Neuronal stem cell (in vitro differentiated cells): ENCODE measurements around the gene POLR3B.

Experiments used
- DNase-seq: peaks from one replicate; pipeline ENCODE4 v3.0.0-alpha.2; 2013; ENCODE audit warnings: low spot score
- H2AFZ ChIP-seq: one replicate; pipeline ENCODE4 v1.6.1; 2013; ENCODE audit warnings: mild to moderate bottlenecking, low read length, inconsistent platforms
- H2AK5ac ChIP-seq: 2 replicates; pipeline ENCODE4 v1.6.1; 2013; ENCODE audit warnings: low read depth, mild to moderate bottlenecking, inconsistent platforms, low read length, moderate library complexity, mixed read lengths
- H2BK120ac ChIP-seq: 2 replicates; pipeline ENCODE4 v1.6.1; 2013; ENCODE audit warnings: low read depth, mild to moderate bottlenecking, inconsistent platforms, low read length, moderate library complexity, mixed read lengths
- H2BK12ac ChIP-seq: one replicate; pipeline ENCODE4 v1.6.1; 2013; ENCODE audit warnings: low read length, inconsistent platforms
- H2BK15ac ChIP-seq: 2 replicates; pipeline ENCODE4 v1.6.1; 2013; ENCODE audit warnings: mild to moderate bottlenecking, low read length, inconsistent platforms, mixed read lengths
- H2BK5ac ChIP-seq: one replicate; pipeline ENCODE4 v1.6.1; 2013; ENCODE audit warnings: inconsistent platforms, mild to moderate bottlenecking, low read length, moderate library complexity
- H3K14ac ChIP-seq: one replicate; pipeline ENCODE4 v1.6.1; 2013; ENCODE audit warnings: low read length, inconsistent platforms
- H3K18ac ChIP-seq: 2 replicates; pipeline ENCODE4 v1.6.1; 2013; ENCODE audit warnings: low read length, inconsistent platforms
- H3K23ac ChIP-seq: 2 replicates; pipeline ENCODE4 v1.6.1; 2013; ENCODE audit warnings: low read depth, mild to moderate bottlenecking, mixed read lengths, low read length, inconsistent platforms; ENCODE audit not compliant: poor library complexity
- H3K27ac ChIP-seq: replicated peaks from 3 replicates; pipeline ENCODE4 v1.5.1; 2013; ENCODE audit warnings: low read length, inconsistent platforms
- H3K27me3 ChIP-seq, 3 experiments: 2 replicates each; pipeline ENCODE4 v1.6.1; 2013; ENCODE audit warnings: low read length in 3 of 3, mild to moderate bottlenecking in 2 of 3, inconsistent platforms in 1 of 3, low read depth in 1 of 3, mixed read lengths in 1 of 3, moderate library complexity in 1 of 3; ENCODE audit not compliant: control insufficient read depth in 3 of 3, insufficient read depth in 3 of 3
- H3K36me3 ChIP-seq, 2 donors: replicated peaks in 1 of 2; 2 replicates each; pipeline ENCODE4 v1.6.1; 2013; ENCODE audit warnings: low read length in 2 of 2; ENCODE audit not compliant: control insufficient read depth in 2 of 2, insufficient read depth in 2 of 2
- H3K4ac ChIP-seq: 2 replicates; pipeline ENCODE4 v1.6.1; 2013; ENCODE audit warnings: inconsistent platforms, mild to moderate bottlenecking, low read length, moderate library complexity
- H3K4me1 ChIP-seq, 2 donors: 1 replicate in 1 of 2; 2 replicates in 1 of 2; pipeline ENCODE4 v1.6.1; 2013; ENCODE audit warnings: low read length in 2 of 2, low read depth in 1 of 2; ENCODE audit not compliant: control insufficient read depth in 2 of 2, insufficient read depth in 1 of 2
- H3K4me2 ChIP-seq: one replicate; pipeline ENCODE4 v1.6.1; 2013; ENCODE audit warnings: mild to moderate bottlenecking, low read length, inconsistent platforms; ENCODE audit not compliant: insufficient read depth, poor library complexity, severe bottlenecking
- H3K4me3 ChIP-seq, 2 donors: 2 replicates each; pipeline ENCODE4 v1.5.1; 2013; ENCODE audit warnings: low read length in 2 of 2, mild to moderate bottlenecking in 2 of 2, inconsistent platforms in 1 of 2, moderate library complexity in 1 of 2
- H3K79me1 ChIP-seq: one replicate; pipeline ENCODE4 v1.6.1; 2013; ENCODE audit warnings: low read depth, mild to moderate bottlenecking, inconsistent platforms, low read length, moderate library complexity
- H3K9ac ChIP-seq: one replicate; pipeline ENCODE4 v1.6.1; 2013; ENCODE audit warnings: mild to moderate bottlenecking, low read depth, low read length, inconsistent platforms; ENCODE audit not compliant: poor library complexity
- H3K9me3 ChIP-seq, 2 donors: replicated peaks in 1 of 2; 2 replicates each; pipeline versions ENCODE3 to v1.6.1; 2013; ENCODE audit warnings: low read length in 2 of 2, mild to moderate bottlenecking in 2 of 2, inconsistent platforms in 1 of 2, low read depth in 1 of 2, mixed read lengths in 1 of 2, moderate library complexity in 1 of 2; ENCODE audit not compliant: control insufficient read depth in 2 of 2, insufficient read depth in 1 of 2
- H4K8ac ChIP-seq: one replicate; pipeline ENCODE4 v1.6.1; 2013; ENCODE audit warnings: low read depth, mild to moderate bottlenecking, inconsistent platforms, low read length, moderate library complexity
- H4K91ac ChIP-seq: one replicate; pipeline ENCODE4 v1.6.1; 2013; ENCODE audit warnings: low read length, low read depth, mild to moderate bottlenecking, inconsistent platforms; ENCODE audit not compliant: poor library complexity
- WGBS, 2 donors: extraction: QIAGEN DNeasy Blood & Tissue Kit; methylation state at CpG; one replicate each; pipeline ENCODE4 v1.1.7; 2013; ENCODE audit warnings: missing lambda C conversion rate in 2 of 2, mixed read lengths in 1 of 2; ENCODE audit not compliant: insufficient read length in 2 of 2, insufficient replicate concordance in 1 of 2; ENCODE audit errors: extremely low coverage in 2 of 2; 5-methylcytosine and 5-hydroxymethylcytosine counted together

POLR3B gene

GRCh38 chr12:106328735-106329134 lies 28.8 kb upstream of the POLR3B start:
- H3K4me2 ChIP-seq = no peak overlapping the region
- H2BK5ac ChIP-seq = no peak overlapping the region
- H3K4me3 ChIP-seq = no peak overlapping the region
- no peaks in the 10 kb centered on the region for H3K27me3 ChIP-seq
- H3K4me1 ChIP-seq = no peaks in the 10 kb centered on the region
- no peak overlapping the region for H3K9ac ChIP-seq
- no CpG with 5 or more reads among the region's 7 CpGs for WGBS, 2 donors
- no peak overlapping the region for H3K23ac ChIP-seq
- H3K79me1 ChIP-seq = no peaks in the 10 kb centered on the region
- H2AFZ ChIP-seq = peak overlapping the region; percentile 15
- no peak overlapping the region for H2BK12ac ChIP-seq
- H3K14ac ChIP-seq = no peak overlapping the region
- no peak overlapping the region for H2AK5ac ChIP-seq
- H3K9me3 ChIP-seq = peaks cover 0 to 8% of the 10 kb centered on the region in 2 donors
- no peak for DNase-seq
- H3K27ac ChIP-seq = no peak overlapping the region
- H3K36me3 ChIP-seq = no peaks in the 10 kb centered on the region
- H2BK15ac ChIP-seq = no peak overlapping the region
- no peak overlapping the region for H3K18ac ChIP-seq
- no peak overlapping the region for H3K4ac ChIP-seq
- H4K8ac ChIP-seq = no peak overlapping the region
- no peak overlapping the region for H4K91ac ChIP-seq
- H2BK120ac ChIP-seq = no peak overlapping the region

DNA sequence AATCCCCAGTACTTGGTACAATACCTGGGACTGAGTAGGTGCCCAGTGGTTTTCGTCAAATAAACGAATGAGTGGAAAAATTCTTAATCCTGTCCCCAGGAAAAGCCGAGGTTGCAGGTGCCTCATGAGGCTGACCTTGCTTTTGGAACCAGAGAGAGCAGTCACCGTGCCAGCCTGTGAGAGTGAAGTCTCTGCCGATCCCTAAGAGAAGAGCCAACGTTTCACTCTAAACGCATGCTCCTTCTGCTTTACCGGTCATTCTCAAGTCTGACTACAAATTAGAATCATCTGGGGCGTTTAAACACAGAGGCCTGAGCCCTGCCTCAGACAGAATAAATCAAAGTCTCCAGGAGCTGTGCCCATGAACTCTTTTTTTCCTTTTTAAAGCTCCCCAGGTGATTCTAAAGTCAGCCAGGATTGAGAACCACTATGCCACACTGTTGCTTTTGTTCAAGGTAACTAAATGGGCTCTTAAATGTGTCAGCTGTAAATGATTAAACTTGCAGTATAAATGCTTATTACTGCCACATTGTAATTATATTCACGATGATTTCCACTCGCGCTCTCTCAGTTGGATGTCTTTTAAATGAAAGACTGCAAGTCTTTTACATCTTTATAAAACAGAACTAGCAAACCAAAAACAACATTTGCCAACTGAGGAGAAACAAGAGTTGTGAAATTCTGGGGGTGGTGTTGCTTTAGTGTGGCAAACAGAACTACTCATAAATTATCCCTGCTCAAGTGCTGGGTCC lies 28.1 kb upstream of the POLR3B start:
- H2BK15ac ChIP-seq = no peak overlapping the region
- no peak overlapping the region for H2AK5ac ChIP-seq
- H3K23ac ChIP-seq = no peak overlapping the region
- H3K4ac ChIP-seq = no peak overlapping the region
- H3K9ac ChIP-seq = no peak overlapping the region
- H2AFZ ChIP-seq = no peak overlapping the region
- H3K27ac ChIP-seq = no peak overlapping the region
- H2BK120ac ChIP-seq = no peak overlapping the region
- H3K79me1 ChIP-seq = no peaks in the 10 kb centered on the region
- H2BK5ac ChIP-seq = no peak overlapping the region
- H4K91ac ChIP-seq = no peak overlapping the region
- no peak overlapping the region for H3K18ac ChIP-seq
- peaks cover 0 to 8% of the 10 kb centered on the region in 2 donors for H3K9me3 ChIP-seq
- H2BK12ac ChIP-seq = no peak overlapping the region
- H3K4me3 ChIP-seq = no peak overlapping the region
- no peaks in the 10 kb centered on the region for H3K36me3 ChIP-seq
- no peak overlapping the region for H3K14ac ChIP-seq
- no peak overlapping the region for H3K4me2 ChIP-seq
- no peaks in the 10 kb centered on the region for H3K27me3 ChIP-seq
- WGBS, 2 donors = no CpG with 5 or more reads among the region's 12 CpGs
- no peak for DNase-seq
- no peak overlapping the region for H4K8ac ChIP-seq
- no peaks in the 10 kb centered on the region for H3K4me1 ChIP-seq

- Histone ChIP-seq H4K91ac (no peak overlapping the region), H3K79me1 (no peaks in the 10 kb centered on the region), H3K14ac (no peak overlapping the region), H2BK5ac (no peak overlapping the region), H3K36me3 (no peaks in the 10 kb centered on the region), H3K4me2 (no peak overlapping the region), H2BK15ac (no peak overlapping the region), H3K4me3 (no peak overlapping the region), H3K23ac (no peak overlapping the region), H3K4ac (no peak overlapping the region), H3K18ac (no peak overlapping the region), H2BK120ac (no peak overlapping the region), H3K9ac (no peak overlapping the region), H2AK5ac (no peak overlapping the region), H3K27ac (no peak overlapping the region), H4K8ac (no peak overlapping the region), H3K27me3 (no peaks in the 10 kb centered on the region), H3K4me1 (no peaks in the 10 kb centered on the region), H2AFZ (no peak overlapping the region), H3K9me3 (peaks cover 0 to 8% of the 10 kb centered on the region in 2 donors), H2BK12ac (no peak overlapping the region)
- no peak for DNase-seq
- WGBS, 2 donors = no CpG with 5 or more reads among the region's 2 CpGs
Observed at GRCh38 chr12:106331599-106331998, 25.9 kb upstream of the POLR3B start.

GRCh38 chr12:106332536-106332935 lies 25.0 kb upstream of the POLR3B start:
- H3K14ac ChIP-seq = no peak overlapping the region
- no peak overlapping the region for H3K9ac ChIP-seq
- H3K4me3 ChIP-seq = no peak overlapping the region
- H2BK12ac ChIP-seq = no peak overlapping the region
- H3K4ac ChIP-seq = no peak overlapping the region
- H2BK15ac ChIP-seq = no peak overlapping the region
- H2BK120ac ChIP-seq = no peak overlapping the region
- no peaks in the 10 kb centered on the region for H3K4me1 ChIP-seq
- H3K23ac ChIP-seq = no peak overlapping the region
- DNase-seq = no peak
- H3K27ac ChIP-seq = no peak overlapping the region
- no peak overlapping the region for H4K91ac ChIP-seq
- H2AFZ ChIP-seq = no peak overlapping the region
- no peak overlapping the region for H4K8ac ChIP-seq
- no peak overlapping the region for H3K18ac ChIP-seq
- no peaks in the 10 kb centered on the region for H3K79me1 ChIP-seq
- H3K27me3 ChIP-seq = no peaks in the 10 kb centered on the region
- H3K36me3 ChIP-seq = no peaks in the 10 kb centered on the region
- H3K9me3 ChIP-seq = peaks cover 0 to 8% of the 10 kb centered on the region in 2 donors
- H2BK5ac ChIP-seq = no peak overlapping the region
- H3K4me2 ChIP-seq = no peak overlapping the region
- no peak overlapping the region for H2AK5ac ChIP-seq
